Forelimb muscle (tissue), 1 donor: ENCODE measurements around the gene ID3. TPM values are rescaled to one million over a fixed set of nuclear protein-coding genes. Genes with fewer than 3 reads are reported as not detected.

Source experiments
- DNase-seq: peaks from one replicate; pipeline ENCODE4 v3.0.0-alpha.2; 2013; ENCODE audit warnings: low read depth
- polyA plus RNA-seq: library from polyadenylated mRNA; unstranded; fragments of 120-200 nt; gene quantifications from one replicate; pipeline ENCODE4 v1.2.1, GENCODE V29; 2013; ENCODE audit not compliant: insufficient read length

ID3 gene
- polyA plus RNA-seq, 1 donor: 43.9 TPM

- DNase-seq: no peak
These were observed 7.0 kb upstream of the ID3 start for GRCh38 chr1:23566304-23566703.

GRCh38 chr1:23565776-23566175 lies 6.5 kb upstream of the ID3 start:
- no peak for DNase-seq

GRCh38 chr1:23564529-23565122 lies 5.3 kb upstream of the ID3 start:
- DNase-seq: no peak

- no peak for DNase-seq
These were observed 4.6 kb upstream of the ID3 start for GRCh38 chr1:23563755-23564374.

GRCh38 chr1:23563003-23563402 lies 3.7 kb upstream of the ID3 start:
- DNase-seq: no peak

- DNase-seq: peak; percentile 90
These were observed 3.0 kb upstream of the ID3 start for GRCh38 chr1:23562137-23562876.

- DNase-seq: no peak
These were observed 2.5 kb upstream of the ID3 start for GRCh38 chr1:23561813-23562100.

- no peak for DNase-seq
These were observed 1.9 kb upstream of the ID3 start for GRCh38 chr1:23561076-23561812.

- no peak for DNase-seq
These were observed 862 bp upstream of the ID3 start for GRCh38 chr1:23559985-23560741.

GRCh38 chr1:23558872-23559135 lies 497 bp downstream of the ID3 start:
- no peak for DNase-seq

GRCh38 chr1:23558140-23558871 lies 995 bp downstream of the ID3 start:
- no peak for DNase-seq

GRCh38 chr1:23557471-23558124 lies 1.7 kb downstream of the ID3 start:
- DNase-seq: no peak

- no peak for DNase-seq
These were observed 2.4 kb downstream of the ID3 start for GRCh38 chr1:23556635-23557470.

GRCh38 chr1:23555986-23556634 lies 3.2 kb downstream of the ID3 start:
- DNase-seq: no peak

- no peak for DNase-seq
These were observed 3.9 kb downstream of the ID3 start for GRCh38 chr1:23555270-23555985.

- DNase-seq: peak; percentile 49
These were observed 4.6 kb downstream of the ID3 start for GRCh38 chr1:23554481-23555269.

GRCh38 chr1:23554127-23554480 lies 5.2 kb downstream of the ID3 start:
- no peak for DNase-seq
